Prostate gland (tissue), 2 donors: ENCODE measurements around the gene CXXC5. TPM values are rescaled to one million over a fixed set of nuclear protein-coding genes. Genes with fewer than 3 reads are reported as not detected.
"Not testable (repeated sequence)": the region's sequence is repeated elsewhere in the genome, so short reads cannot be mapped to it uniquely, and the experiment has no call there.

ENCODE experiments used
- DNase-seq: peaks from one replicate; pipeline ENCODE4 v3.0.0-alpha.2; 2019; ENCODE audit warnings: low spot score
- H3K27ac ChIP-seq, 2 donors: fragments of 200-600 bp; sonication (generic); 2 replicates each; pipeline ENCODE4 v1.5.1; 2017 to 2019
- H3K27me3 ChIP-seq: fragments of 200-600 bp; sonication (generic); replicated peaks from 2 replicates; pipeline ENCODE4 v1.5.1; 2019; ENCODE audit not compliant: insufficient read depth
- H3K36me3 ChIP-seq, 2 donors: fragments of 200-600 bp; sonication (generic); 1 replicate in 1 of 2; 2 replicates in 1 of 2; pipeline versions ENCODE4 v1.5.1 to v1.8.1; 2017 to 2019
- H3K4me1 ChIP-seq: fragments of 200-600 bp; sonication (generic); replicated peaks from 2 replicates; pipeline ENCODE4 v1.5.1; 2019
- H3K4me3 ChIP-seq, 2 donors: fragments of 200-600 bp; sonication (generic); 2 replicates each; pipeline ENCODE4 v1.5.1; 2017 to 2019
- H3K9me3 ChIP-seq: fragments of 200-600 bp; sonication (generic); 2 replicates; pipeline ENCODE4 v1.5.1; 2017
- POLR2A ChIP-seq: fragments of 450-650 bp; IDR thresholded peaks from one replicate; pipeline ENCODE4 v1.6.1; 2016; ENCODE audit warnings: antibody characterized with exemption, mild to moderate bottlenecking
- POLR2AphosphoS5 ChIP-seq: sonication (generic); formaldehyde crosslinking; IDR thresholded peaks from one replicate; pipeline ENCODE4 v1.6.1; 2017; ENCODE audit warnings: antibody characterized with exemption
- WGBS: methylation state at CpG from one replicate; pipeline ENCODE4 v1.1.5; 2018; 5-methylcytosine and 5-hydroxymethylcytosine counted together
- intact Hi-C: fragments of 100-400 bp; cut with DNase I; formaldehyde crosslinking; loops from one replicate; pipeline ENCODE4 v1.14.2; 2022
- total RNA-seq, 2 donors: library from RNA; depleted of rRNA; stranded (reverse); fragments of >200 nt; gene quantifications; one replicate each; pipeline ENCODE4 v1.1.0, GENCODE V29; 2016
- TF ChIP-seq, protein P1 (sequence below), 4 experiments: fragments of 200-600 bp in 2 of 4; fragments of 450-650 bp in 2 of 4; sonication (generic) in 2 of 4; IDR thresholded peaks; 1 replicate in 3 of 4; 2 replicates in 1 of 4; pipeline ENCODE4 v1.5.1; 2016 to 2019; ENCODE audit warnings: antibody characterized with exemption in 4 of 4, mild to moderate bottlenecking in 2 of 4, moderate library complexity in 2 of 4

Gene CXXC5
- 10 to 100 TPM; 47.4 to 47.7 TPM for total RNA-seq

DNA sequence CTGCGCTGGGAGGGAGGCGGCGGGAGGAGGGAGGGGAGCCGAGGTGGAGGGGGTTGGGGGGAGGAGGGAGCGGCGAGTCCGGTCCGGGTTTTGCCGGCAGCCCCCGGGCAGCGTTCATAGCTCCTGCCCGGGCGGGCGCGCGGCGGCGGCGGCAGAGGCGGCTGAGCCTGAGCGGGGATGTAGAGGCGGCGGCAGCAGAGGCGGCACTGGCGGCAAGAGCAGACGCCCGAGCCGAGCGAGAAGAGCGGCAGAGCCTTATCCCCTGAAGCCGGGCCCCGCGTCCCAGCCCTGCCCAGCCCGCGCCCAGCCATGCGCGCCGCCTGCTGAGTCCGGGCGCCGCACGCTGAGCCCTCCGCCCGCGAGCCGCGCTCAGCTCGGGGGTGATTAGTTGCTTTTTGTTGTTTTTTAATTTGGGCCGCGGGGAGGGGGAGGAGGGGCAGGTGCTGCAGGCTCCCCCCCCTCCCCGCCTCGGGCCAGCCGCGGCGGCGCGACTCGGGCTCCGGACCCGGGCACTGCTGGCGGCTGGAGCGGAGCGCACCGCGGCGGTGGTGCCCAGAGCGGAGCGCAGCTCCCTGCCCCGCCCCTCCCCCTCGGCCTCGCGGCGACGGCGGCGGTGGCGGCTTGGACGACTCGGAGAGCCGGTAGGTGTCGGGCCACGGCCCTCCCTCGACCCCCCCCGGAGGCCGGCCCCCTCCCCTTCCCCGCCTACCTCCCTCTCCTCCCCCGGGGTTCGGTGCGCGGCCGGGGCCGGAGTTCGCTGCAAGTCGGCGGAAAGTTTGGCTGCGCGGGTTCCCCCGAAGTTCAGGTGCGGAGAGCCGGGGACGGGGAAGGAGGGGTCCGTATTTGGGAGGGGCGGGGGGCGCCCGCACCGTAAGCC lies at the start of gene CXXC5:
Gene CXXC5, plus strand, starts transcription at position 145 of the 877 bp plus-strand sequence. CDS start 32,175 bp downstream, outside the sequence.
- TF ChIP-seq, protein P1, sequence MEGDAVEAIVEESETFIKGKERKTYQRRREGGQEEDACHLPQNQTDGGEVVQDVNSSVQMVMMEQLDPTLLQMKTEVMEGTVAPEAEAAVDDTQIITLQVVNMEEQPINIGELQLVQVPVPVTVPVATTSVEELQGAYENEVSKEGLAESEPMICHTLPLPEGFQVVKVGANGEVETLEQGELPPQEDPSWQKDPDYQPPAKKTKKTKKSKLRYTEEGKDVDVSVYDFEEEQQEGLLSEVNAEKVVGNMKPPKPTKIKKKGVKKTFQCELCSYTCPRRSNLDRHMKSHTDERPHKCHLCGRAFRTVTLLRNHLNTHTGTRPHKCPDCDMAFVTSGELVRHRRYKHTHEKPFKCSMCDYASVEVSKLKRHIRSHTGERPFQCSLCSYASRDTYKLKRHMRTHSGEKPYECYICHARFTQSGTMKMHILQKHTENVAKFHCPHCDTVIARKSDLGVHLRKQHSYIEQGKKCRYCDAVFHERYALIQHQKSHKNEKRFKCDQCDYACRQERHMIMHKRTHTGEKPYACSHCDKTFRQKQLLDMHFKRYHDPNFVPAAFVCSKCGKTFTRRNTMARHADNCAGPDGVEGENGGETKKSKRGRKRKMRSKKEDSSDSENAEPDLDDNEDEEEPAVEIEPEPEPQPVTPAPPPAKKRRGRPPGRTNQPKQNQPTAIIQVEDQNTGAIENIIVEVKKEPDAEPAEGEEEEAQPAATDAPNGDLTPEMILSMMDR (IDR thresholded peaks at IDR 0.05), result peak in 1 of 4 experiments; percentile 10
- TF ChIP-seq POLR2AphosphoS5 (peak; percentile 37), POLR2A (peak; percentile 74)
- Histone ChIP-seq H3K9me3 (no peaks in the 10 kb centered on the region), H3K36me3 (no peaks in the 10 kb centered on the region), H3K27me3 (no peaks in the 10 kb centered on the region), H3K4me3 (peak within 1 kb of the TSS; percentile 79 to 89), H3K4me1 (peaks cover 20% of the 10 kb centered on the region), H3K27ac (peak within 1 kb of the TSS; percentile 88 to 94)
- WGBS, result under 1% methylated on average over 82 of the region's 106 CpGs
- DNase-seq, result peak; percentile 82
- intact Hi-C loops, result no loop called here

DNA sequence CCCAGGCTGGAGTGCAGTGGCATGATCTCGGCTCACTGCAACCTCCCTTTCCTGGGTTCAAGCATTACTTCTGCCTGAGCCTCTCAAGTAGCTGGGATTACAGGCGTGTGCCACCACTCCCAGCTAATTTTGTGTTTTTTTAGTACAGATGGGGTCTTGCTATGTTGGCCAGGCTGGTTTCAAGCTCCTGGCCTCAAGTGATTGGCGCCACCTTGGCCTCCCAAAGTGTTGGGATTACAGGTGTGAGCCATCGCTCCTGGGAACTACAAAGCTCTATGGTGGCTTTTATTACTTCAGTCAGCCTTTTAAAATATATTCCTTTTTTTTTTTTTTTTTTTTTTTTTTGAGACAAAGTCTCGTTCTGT lies 49.6 kb upstream of the CXXC5 start:
- 92% methylated on average over 5 of the region's 5 CpGs for WGBS
- DNase-seq, H3K9me3 ChIP-seq, H3K27ac ChIP-seq, H3K4me3 ChIP-seq, H3K4me1 ChIP-seq, intact Hi-C loops, H3K36me3 ChIP-seq, H3K27me3 ChIP-seq: not testable (repeated sequence)

DNA sequence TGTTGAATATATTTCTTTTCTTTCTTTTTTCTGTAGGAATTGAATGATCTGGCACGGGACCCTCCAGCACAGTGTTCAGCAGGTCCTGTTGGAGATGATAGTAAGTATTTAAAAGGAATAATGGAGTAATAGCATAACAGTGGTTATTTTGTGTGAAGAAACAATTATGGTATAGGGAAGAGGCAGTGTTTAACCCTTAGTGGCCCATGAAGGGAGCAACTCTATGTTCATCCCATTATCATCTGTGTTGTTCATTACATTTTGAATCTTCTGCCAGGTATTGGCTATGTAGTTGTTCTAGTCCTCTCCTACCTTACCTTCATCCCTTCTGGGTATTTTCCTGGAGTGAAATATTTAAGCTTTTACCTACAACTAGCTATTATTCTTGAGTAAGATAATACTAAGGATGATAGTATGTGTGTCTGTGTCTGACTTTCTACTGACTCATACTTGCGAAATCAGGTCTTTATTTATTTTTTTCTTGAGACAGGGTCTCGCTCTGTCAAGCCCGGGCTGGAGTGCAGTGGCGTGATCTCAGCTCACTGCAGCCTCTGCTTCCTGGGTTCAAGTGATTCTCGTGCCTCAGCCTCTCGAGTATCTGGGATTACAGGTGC lies 47.7 kb upstream of the CXXC5 start:
- Histone ChIP-seq H3K4me3 (no peak overlapping the region), H3K27me3 (no peaks in the 10 kb centered on the region), H3K27ac (no peak overlapping the region), H3K4me1 (no peaks in the 10 kb centered on the region), H3K36me3 (peaks cover 0 to 9% of the 10 kb centered on the region in 2 donors), H3K9me3 (no peaks in the 10 kb centered on the region)
- no peak for TF ChIP-seq POLR2AphosphoS5
- TF ChIP-seq POLR2A, result no peak
- TF ChIP-seq, protein P1 (IDR thresholded peaks at IDR 0.05), result no peak
- intact Hi-C loops, result no loop called here
- no peak for DNase-seq
- WGBS, result 92% methylated on average over 7 of the region's 7 CpGs

DNA sequence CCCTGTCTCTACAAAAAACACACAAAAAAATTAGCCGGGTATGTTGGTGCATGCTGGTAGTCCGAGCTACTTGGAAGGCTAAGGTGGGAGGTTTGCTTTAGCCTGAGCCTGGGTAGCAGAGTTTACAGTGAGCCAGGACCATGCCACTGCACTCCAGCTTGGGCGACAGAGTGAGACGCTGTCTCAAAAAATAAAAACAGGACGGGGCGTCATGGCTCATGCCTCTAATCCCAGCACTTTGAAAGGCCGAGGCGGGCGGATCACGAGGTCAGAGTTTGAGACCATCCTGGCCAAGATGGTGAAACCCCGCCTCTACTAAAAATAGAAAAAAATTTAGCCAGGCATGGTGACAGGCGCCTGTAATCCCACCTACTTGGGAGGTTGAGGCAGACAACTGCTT lies 46.7 kb upstream of the CXXC5 start:
- 90% methylated on average over 12 of the region's 12 CpGs for WGBS

DNA sequence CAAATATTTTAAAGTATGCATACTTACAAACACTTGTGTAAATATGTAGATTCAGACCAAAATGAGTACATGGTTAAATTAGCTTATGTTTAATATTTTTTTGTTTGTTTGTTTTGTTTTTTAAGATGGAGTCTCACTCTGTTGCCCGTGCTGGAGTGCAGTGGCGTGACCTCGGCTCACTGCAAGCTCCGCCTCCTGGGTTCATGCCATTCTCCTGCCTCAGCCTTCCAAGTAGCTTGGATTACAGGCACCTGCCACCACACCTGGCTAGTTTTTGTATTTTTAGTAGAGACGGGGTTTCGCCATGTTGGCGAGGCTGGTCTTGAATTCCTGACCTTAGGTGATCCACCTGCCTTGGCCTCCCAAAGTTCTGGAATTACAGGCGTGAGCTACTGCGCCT lies 46.2 kb upstream of the CXXC5 start:
- H3K9me3 ChIP-seq, H3K27me3 ChIP-seq, intact Hi-C loops, H3K27ac ChIP-seq, H3K4me1 ChIP-seq, H3K4me3 ChIP-seq, H3K36me3 ChIP-seq, DNase-seq: not testable (repeated sequence)
- 93% methylated on average over 9 of the region's 9 CpGs for WGBS

More for the DNA sequence above, 46.7 kb upstream of the CXXC5 start:
- H3K27me3 ChIP-seq, result no peaks in the 10 kb centered on the region
- no peak for DNase-seq
- no peak overlapping the region for H3K4me3 ChIP-seq
- TF ChIP-seq POLR2AphosphoS5 (no peak), POLR2A (no peak)
- TF ChIP-seq, protein P1 (IDR thresholded peaks at IDR 0.05), result no peak
- H3K4me1 ChIP-seq, result no peaks in the 10 kb centered on the region
- no peaks in the 10 kb centered on the region for H3K9me3 ChIP-seq
- H3K36me3 ChIP-seq, result peaks cover 0 to 9% of the 10 kb centered on the region in 2 donors
- intact Hi-C loops, result no loop called here
- no peak overlapping the region for H3K27ac ChIP-seq
